GM06990 (cell line): Measurements from ENCODE around the gene PATJ.

ENCODE experiments used
- DNase-seq: peaks from one replicate; pipeline ENCODE4 v3.0.0-alpha.2; 2011; ENCODE audit not compliant: insufficient read length; ENCODE audit errors: extremely low read depth
- H3K27me3 ChIP-seq: replicated peaks from 2 replicates; pipeline ENCODE4 v1.6.0; 2011; ENCODE audit warnings: low read length; ENCODE audit not compliant: control insufficient read depth, insufficient read depth
- H3K36me3 ChIP-seq: 2 replicates; pipeline ENCODE4 v1.5.1; 2011; ENCODE audit warnings: low read length; ENCODE audit not compliant: control insufficient read depth, insufficient read depth
- H3K4me3 ChIP-seq: replicated peaks from 2 replicates; pipeline ENCODE4 v1.5.1; 2011; ENCODE audit warnings: low read depth, mild to moderate bottlenecking, control low read depth, low read length
- TF ChIP-seq, protein P1 (sequence below): IDR thresholded peaks from 2 replicates; pipeline ENCODE4 v1.5.1; 2011; ENCODE audit warnings: low read length, control low read depth, mild to moderate bottlenecking, inconsistent platforms; ENCODE audit not compliant: insufficient read depth, poor library complexity, severe bottlenecking

The PATJ gene

GRCh38 chr1:61746813-61747212 lies 4.5 kb downstream of the PATJ start:
- H3K4me3 ChIP-seq = no peak overlapping the region
- no peaks in the 10 kb centered on the region for H3K36me3 ChIP-seq
- DNase-seq = no peak
- TF ChIP-seq, protein P1, sequence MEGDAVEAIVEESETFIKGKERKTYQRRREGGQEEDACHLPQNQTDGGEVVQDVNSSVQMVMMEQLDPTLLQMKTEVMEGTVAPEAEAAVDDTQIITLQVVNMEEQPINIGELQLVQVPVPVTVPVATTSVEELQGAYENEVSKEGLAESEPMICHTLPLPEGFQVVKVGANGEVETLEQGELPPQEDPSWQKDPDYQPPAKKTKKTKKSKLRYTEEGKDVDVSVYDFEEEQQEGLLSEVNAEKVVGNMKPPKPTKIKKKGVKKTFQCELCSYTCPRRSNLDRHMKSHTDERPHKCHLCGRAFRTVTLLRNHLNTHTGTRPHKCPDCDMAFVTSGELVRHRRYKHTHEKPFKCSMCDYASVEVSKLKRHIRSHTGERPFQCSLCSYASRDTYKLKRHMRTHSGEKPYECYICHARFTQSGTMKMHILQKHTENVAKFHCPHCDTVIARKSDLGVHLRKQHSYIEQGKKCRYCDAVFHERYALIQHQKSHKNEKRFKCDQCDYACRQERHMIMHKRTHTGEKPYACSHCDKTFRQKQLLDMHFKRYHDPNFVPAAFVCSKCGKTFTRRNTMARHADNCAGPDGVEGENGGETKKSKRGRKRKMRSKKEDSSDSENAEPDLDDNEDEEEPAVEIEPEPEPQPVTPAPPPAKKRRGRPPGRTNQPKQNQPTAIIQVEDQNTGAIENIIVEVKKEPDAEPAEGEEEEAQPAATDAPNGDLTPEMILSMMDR = no peak
- H3K27me3 ChIP-seq = no peaks in the 10 kb centered on the region

DNA sequence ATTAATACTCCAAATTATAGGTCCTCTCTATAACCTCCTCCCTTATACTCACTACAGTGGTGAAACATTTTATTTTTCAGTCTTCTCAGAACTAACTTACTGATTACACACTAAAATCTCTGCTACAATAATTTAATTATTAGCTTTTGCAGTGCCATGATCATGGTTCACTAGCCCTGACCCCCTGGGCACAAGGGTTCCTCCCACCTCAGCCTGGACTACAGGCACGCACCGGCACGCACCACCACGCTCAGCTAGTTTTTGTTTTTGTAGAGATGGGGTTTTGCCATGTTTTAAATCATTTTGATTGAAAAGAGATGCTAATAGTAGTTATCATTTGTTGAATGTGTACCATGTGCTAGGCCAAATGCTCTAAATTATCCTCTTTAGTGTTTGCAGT lies 6.3 kb downstream of the PATJ start:
- Histone ChIP-seq H3K27me3 (no peaks in the 10 kb centered on the region), H3K4me3 (no peak overlapping the region), H3K36me3 (no peaks in the 10 kb centered on the region)
- no peak for DNase-seq
- TF ChIP-seq, protein P1 = no peak

DNA sequence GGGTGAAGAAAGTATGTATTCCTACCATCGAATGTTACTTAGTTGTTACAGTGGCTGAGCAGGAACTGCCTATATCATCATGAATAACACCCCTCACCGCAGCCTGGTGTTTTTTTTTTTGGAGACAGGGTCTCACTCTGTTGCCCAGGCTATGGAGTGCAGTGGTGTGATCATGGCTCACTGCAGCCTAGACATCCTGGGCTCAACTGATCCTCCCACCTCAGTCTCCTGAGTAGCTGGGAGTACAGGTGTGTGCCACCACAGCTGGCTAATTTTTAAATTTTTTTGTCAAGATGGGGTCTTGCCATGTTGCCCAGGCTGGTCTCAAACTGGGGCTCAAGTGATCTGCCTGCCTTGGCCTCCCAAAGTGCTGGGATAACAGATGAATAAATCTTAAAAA lies 7.3 kb downstream of the PATJ start:
- Histone ChIP-seq H3K36me3 (no peaks in the 10 kb centered on the region), H3K4me3 (no peak overlapping the region), H3K27me3 (no peaks in the 10 kb centered on the region)
- TF ChIP-seq, protein P1 = no peak
- no peak for DNase-seq

DNA sequence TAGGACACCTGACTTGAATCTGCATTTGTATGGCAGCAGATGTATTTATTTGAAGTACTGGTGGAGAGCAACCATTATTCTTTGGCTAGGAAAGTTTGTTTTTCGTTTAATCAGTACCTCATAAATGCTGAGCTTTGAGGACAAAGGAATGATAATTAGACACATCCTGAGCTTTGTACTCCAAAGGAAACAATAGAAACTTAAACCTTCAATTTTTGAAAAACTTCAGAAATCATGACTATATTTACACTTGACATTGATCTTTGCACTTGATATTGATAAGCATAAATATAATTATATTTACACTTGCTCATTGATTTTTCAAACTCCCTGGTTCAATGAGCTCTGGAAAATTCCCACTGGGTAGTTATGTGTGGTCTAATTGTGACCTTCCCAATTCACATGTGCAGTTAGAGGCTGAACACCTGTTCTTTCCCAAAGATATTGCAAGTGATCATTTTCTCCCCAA lies 10.7 kb downstream of the PATJ start:
- DNase-seq = no peak
- no peaks in the 10 kb centered on the region for H3K36me3 ChIP-seq
- H3K27me3 ChIP-seq = no peaks in the 10 kb centered on the region
- TF ChIP-seq, protein P1 = no peak
- no peak overlapping the region for H3K4me3 ChIP-seq

DNA sequence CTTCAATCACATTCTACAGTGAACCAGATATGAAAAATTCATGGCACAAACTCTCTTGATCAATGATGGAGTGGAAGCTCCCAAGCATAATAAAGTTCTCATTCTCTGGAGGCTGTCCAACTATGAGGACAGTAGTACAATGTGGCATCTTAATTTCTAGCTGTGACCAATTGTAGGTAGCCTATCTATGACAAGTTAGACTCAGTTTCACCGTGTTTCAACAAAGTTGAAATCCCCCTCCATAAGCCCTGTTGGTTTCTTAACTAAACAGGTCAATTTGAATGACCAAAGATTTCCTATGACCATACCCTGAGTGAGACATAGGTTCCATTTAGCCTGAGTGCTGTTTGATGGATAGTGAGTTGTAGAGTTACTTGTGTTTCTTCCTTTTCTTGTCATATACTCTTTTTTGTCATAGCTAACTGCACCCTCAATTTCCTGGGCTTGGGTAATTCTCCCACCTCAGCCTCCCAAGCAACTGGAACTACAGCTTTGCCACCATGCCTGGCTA lies 11.8 kb downstream of the PATJ start:
- TF ChIP-seq, protein P1 = no peak
- H3K27me3 ChIP-seq = no peaks in the 10 kb centered on the region
- DNase-seq = no peak
- H3K4me3 ChIP-seq = no peak overlapping the region
- H3K36me3 ChIP-seq = no peaks in the 10 kb centered on the region

GRCh38 chr1:61754545-61754944 lies 12.3 kb downstream of the PATJ start:
- Histone ChIP-seq H3K27me3 (no peaks in the 10 kb centered on the region), H3K36me3 (no peaks in the 10 kb centered on the region), H3K4me3 (no peak overlapping the region)
- TF ChIP-seq, protein P1 = no peak
- no peak for DNase-seq
